H1 (cell line): ENCODE results near the gene UNC93A. TPM values are rescaled to one million over a fixed set of nuclear protein-coding genes. Genes with fewer than 3 reads are reported as not detected.

Experiments used
- CTCF ChIA-PET: fragments of 300-600 bp; sonication (Branson Sonifier 250); formaldehyde crosslinking; loops from one replicate; lab custom pipeline; 2021; ENCODE audit not compliant: partially characterized antibody; lab: Charles Lee
- POLR2A ChIA-PET: fragments of 300-600 bp; sonication (Branson Sonifier 250); formaldehyde crosslinking; loops from one replicate; lab custom pipeline; 2021; ENCODE audit warnings: inconsistent platforms; ENCODE audit not compliant: partially characterized antibody; lab: Charles Lee
- DNase-seq, 2 experiments: peaks; one replicate each; pipeline versions ENCODE4 v3.0.0 to v3.0.0-alpha.2; 2010 to 2022; ENCODE audit warnings: low spot score in 2 of 2, low read depth in 1 of 2, mixed read lengths in 1 of 2
- FAIRE-seq: peaks from 2 replicates; lab custom pipeline; 2011; peaks lifted over from hg19 to GRCh38; lab: Jason Lieb, UNC
- H2AFZ ChIP-seq: 2 replicates; pipeline ENCODE4 v1.8.1; 2012; ENCODE audit warnings: low read length, inconsistent platforms
- H2AK5ac ChIP-seq: 2 replicates; pipeline ENCODE4 v1.6.1; 2013; ENCODE audit warnings: low read depth, low read length
- H2BK120ac ChIP-seq: replicated peaks from 2 replicates; pipeline ENCODE3; 2013; ENCODE audit warnings: low read depth, low read length, inconsistent platforms
- H2BK12ac ChIP-seq: 2 replicates; pipeline ENCODE4 v1.6.1; 2013; ENCODE audit warnings: low read depth, low read length
- H2BK15ac ChIP-seq: 2 replicates; pipeline ENCODE4 v1.6.1; 2013; ENCODE audit warnings: low read length
- H2BK20ac ChIP-seq: 2 replicates; pipeline ENCODE4 v1.6.1; 2013; ENCODE audit warnings: low read length
- H2BK5ac ChIP-seq: 2 replicates; pipeline ENCODE4 v1.6.1; 2013; ENCODE audit warnings: low read depth, low read length
- H3K14ac ChIP-seq: 2 replicates; pipeline ENCODE4 v1.6.1; 2013; ENCODE audit warnings: inconsistent platforms; ENCODE audit not compliant: insufficient read length
- H3K18ac ChIP-seq: 2 replicates; pipeline ENCODE4 v1.6.1; 2013; ENCODE audit warnings: low read length; ENCODE audit errors: extremely low read depth
- H3K23ac ChIP-seq: 2 replicates; pipeline ENCODE4 v1.6.1; 2013; ENCODE audit warnings: inconsistent platforms; ENCODE audit not compliant: insufficient read length
- H3K23me2 ChIP-seq: 2 replicates; pipeline ENCODE4 v1.6.1; 2013; ENCODE audit warnings: low read depth, low read length
- H3K27ac ChIP-seq: 2 replicates; pipeline ENCODE4 v1.6.1; 2011; ENCODE audit warnings: low read depth, low read length, inconsistent platforms
- H3K27me3 ChIP-seq, 4 experiments: replicated peaks in 1 of 4; 1 replicate in 1 of 4; 2 replicates in 3 of 4; pipeline versions ENCODE4 v1.6.1 to v1.8.1; 2011 to 2013; ENCODE audit warnings: low read length in 3 of 4, mild to moderate bottlenecking in 3 of 4, inconsistent platforms in 2 of 4, mixed read lengths in 2 of 4, moderate library complexity in 1 of 4; ENCODE audit not compliant: control insufficient read depth in 3 of 4, insufficient read depth in 3 of 4; ENCODE audit errors: extremely low read depth in 1 of 4
- H3K36me3 ChIP-seq, 4 experiments: 2 replicates each; pipeline versions ENCODE4 v1.6.1 to v1.8.1; 2011 to 2013; ENCODE audit warnings: mild to moderate bottlenecking in 4 of 4, low read length in 3 of 4, moderate library complexity in 2 of 4, control low read depth in 1 of 4, inconsistent platforms in 1 of 4; ENCODE audit not compliant: insufficient read depth in 4 of 4, control insufficient read depth in 2 of 4
- H3K4ac ChIP-seq: replicated peaks from 2 replicates; pipeline ENCODE3; 2013; ENCODE audit warnings: low read length, low read depth, mixed read lengths, inconsistent platforms; ENCODE audit not compliant: insufficient read length
- H3K4me1 ChIP-seq, 4 experiments: replicated peaks in 1 of 4; 1 replicate in 1 of 4; 2 replicates in 3 of 4; pipeline versions ENCODE4 v1.6.1 to v1.8.1; 2011 to 2013; ENCODE audit warnings: low read length in 3 of 4, inconsistent platforms in 2 of 4, mixed read lengths in 1 of 4; ENCODE audit not compliant: insufficient read depth in 4 of 4, control insufficient read depth in 3 of 4
- H3K4me2 ChIP-seq, 2 experiments: 2 replicates each; pipeline versions ENCODE4 v1.6.1 to v1.8.1; 2011 to 2013; ENCODE audit warnings: low read depth in 2 of 2, low read length in 2 of 2, control low read depth in 1 of 2, inconsistent platforms in 1 of 2, mild to moderate bottlenecking in 1 of 2; ENCODE audit not compliant: insufficient read depth in 1 of 2
- H3K4me3 ChIP-seq, 4 experiments: fragments of 200-600, 300-600 bp in 1 of 4; sonication (generic), shearing (Covaris generic), sonication (Bioruptor Twin) in 1 of 4; 2 replicates each; pipeline versions ENCODE4 v1.5.1 to v1.8.1; 2011 to 2016; ENCODE audit warnings: low read length in 4 of 4, low read depth in 3 of 4, control low read depth in 2 of 4, inconsistent platforms in 2 of 4, mild to moderate bottlenecking in 2 of 4, mixed read lengths in 1 of 4, moderate library complexity in 1 of 4; ENCODE audit not compliant: insufficient read depth in 2 of 4; ENCODE audit errors: extremely low read depth in 1 of 4
- H3K56ac ChIP-seq: replicated peaks from 2 replicates; pipeline ENCODE3; 2013; ENCODE audit warnings: low read depth, mild to moderate bottlenecking, mixed read lengths, low read length, inconsistent platforms; ENCODE audit not compliant: insufficient read length
- H3K79me1 ChIP-seq: 2 replicates; pipeline ENCODE4 v1.6.1; 2013; ENCODE audit warnings: low read depth, low read length, control low read depth
- H3K79me2 ChIP-seq, 2 experiments: 2 replicates each; pipeline versions ENCODE4 v1.6.1 to v1.8.1; 2012 to 2013; ENCODE audit warnings: low read length in 2 of 2, mild to moderate bottlenecking in 2 of 2, inconsistent platforms in 1 of 2; ENCODE audit not compliant: insufficient read depth in 2 of 2, control insufficient read depth in 1 of 2
- H3K9ac ChIP-seq, 4 experiments: replicated peaks in 1 of 4; 1 replicate in 1 of 4; 2 replicates in 3 of 4; pipeline versions ENCODE4 v1.6.1 to v1.8.1; 2011 to 2013; ENCODE audit warnings: low read depth in 3 of 4, low read length in 3 of 4, control low read depth in 2 of 4, mild to moderate bottlenecking in 2 of 4, moderate library complexity in 2 of 4, inconsistent platforms in 1 of 4; ENCODE audit errors: extremely low read depth in 1 of 4
- H3K9me3 ChIP-seq, 2 experiments: 2 replicates each; pipeline versions ENCODE4 v1.6.1 to v1.8.1; 2012 to 2013; ENCODE audit warnings: mild to moderate bottlenecking in 2 of 2, moderate library complexity in 2 of 2, control low read depth in 1 of 2, inconsistent platforms in 1 of 2, low read depth in 1 of 2, low read length in 1 of 2, mixed read lengths in 1 of 2; ENCODE audit not compliant: insufficient read depth in 2 of 2
- H4K20me1 ChIP-seq, 2 experiments: replicated peaks in 1 of 2; 2 replicates each; pipeline versions ENCODE3 to v1.8.1; 2011 to 2013; ENCODE audit warnings: inconsistent platforms in 2 of 2, low read length in 2 of 2, mild to moderate bottlenecking in 1 of 2; ENCODE audit not compliant: insufficient read depth in 2 of 2, control insufficient read depth in 1 of 2
- H4K5ac ChIP-seq: 2 replicates; pipeline ENCODE4 v1.6.1; 2013; ENCODE audit warnings: low read length, low read depth, mixed read lengths, inconsistent platforms; ENCODE audit not compliant: insufficient read length
- H4K8ac ChIP-seq: 2 replicates; pipeline ENCODE4 v1.8.0; 2013; ENCODE audit warnings: mild to moderate bottlenecking, moderate library complexity, low read length, inconsistent platforms; ENCODE audit not compliant: insufficient read depth; ENCODE audit errors: extremely low read depth
- H4K91ac ChIP-seq: replicated peaks from 2 replicates; pipeline ENCODE3; 2013; ENCODE audit warnings: low read length, mixed read lengths, inconsistent platforms; ENCODE audit not compliant: insufficient read length
- CEBPB ChIP-seq: IDR thresholded peaks from 2 replicates; pipeline ENCODE4 v1.6.1; 2012; ENCODE audit warnings: low read depth, low read length
- CHD2 ChIP-seq: IDR thresholded peaks from 2 replicates; pipeline ENCODE4 v1.6.1; 2012; ENCODE audit warnings: low read length, improper control_type of control experiment
- CTBP2 ChIP-seq: IDR thresholded peaks from 2 replicates; pipeline ENCODE4 v1.7.0; 2011; ENCODE audit warnings: borderline replicate concordance, mild to moderate bottlenecking, moderate library complexity, mixed read lengths, low read length; ENCODE audit not compliant: insufficient read depth, insufficient read length
- KDM4A ChIP-seq: IDR thresholded peaks from one replicate; pipeline ENCODE4 v1.7.1; 2012; ENCODE audit warnings: low read depth, mild to moderate bottlenecking, moderate library complexity, low read length, inconsistent platforms; ENCODE audit not compliant: severe bottlenecking
- KDM5A ChIP-seq: fragments of 200-600 bp; IDR thresholded peaks from 2 replicates; pipeline ENCODE4 v1.7.1; 2012; ENCODE audit warnings: mild to moderate bottlenecking, low read length, inconsistent platforms, mixed read lengths
- MAX ChIP-seq: IDR thresholded peaks from 2 replicates; pipeline ENCODE4 v1.6.1; 2012; ENCODE audit warnings: inconsistent platforms
- RAD21 ChIP-seq, 2 experiments: IDR thresholded peaks in 1 of 2; conservative IDR thresholded peaks in 1 of 2; 2 replicates each; pipeline ENCODE4 v1.6.1; 2011; ENCODE audit warnings: low read depth in 2 of 2, low read length in 2 of 2, improper control_type of control experiment in 1 of 2, inconsistent platforms in 1 of 2, mild to moderate bottlenecking in 1 of 2, moderate library complexity in 1 of 2
- RNF2 ChIP-seq: fragments of 200-900, 300-1000 bp; sonication (generic); IDR thresholded peaks from 2 replicates; pipeline ENCODE4 v1.7.1; 2016; ENCODE audit warnings: borderline replicate concordance, low read depth, mild to moderate bottlenecking, antibody characterized with exemption, low read length; ENCODE audit not compliant: poor library complexity, severe bottlenecking; ENCODE audit errors: missing control alignments
- SAP30 ChIP-seq: fragments of 300-600 bp; sonication (generic); IDR thresholded peaks from 2 replicates; pipeline ENCODE4 v1.7.1; 2012; ENCODE audit warnings: low read length, moderate library complexity, mild to moderate bottlenecking, inconsistent platforms; ENCODE audit not compliant: insufficient read depth, insufficient replicate concordance
- WGBS, 2 experiments: shearing (Covaris generic) in 1 of 2; methylation state at CpG; one replicate each; pipeline versions ENCODE4 v1.1.6 to v1.1.7; 2013 to 2015; ENCODE audit warnings: low lambda C conversion rate in 2 of 2, mixed read lengths in 2 of 2, inconsistent platforms in 1 of 2, low coverage in 1 of 2, missing lambda C conversion rate in 1 of 2; ENCODE audit not compliant: insufficient replicate concordance in 2 of 2, insufficient coverage in 1 of 2, insufficient read length in 1 of 2; ENCODE audit errors: extremely low coverage in 1 of 2, missing lambda C conversion rate in 1 of 2; 5-methylcytosine and 5-hydroxymethylcytosine counted together
- polyA plus RNA-seq, 7 experiments: library from polyadenylated mRNA; depleted of rRNA in 3 of 7; stranded (reverse) in 5 of 7; unstranded in 2 of 7; fragments of >200 nt in 5 of 7; fragments of 200-250 nt in 2 of 7; gene quantifications; 1 replicate in 5 of 7; 2 replicates in 1 of 7; 4 replicates in 1 of 7; pipeline versions ENCODE4 v1.2.1 to v1.2.3, GENCODE V29; 2011 to 2013; ENCODE audit warnings: missing spikeins in 2 of 7, mixed read lengths in 2 of 7
- total RNA-seq: library from RNA; stranded (reverse); fragmentation: NEBNext Ultra II Directional; extraction: Animal tissue kit (Norgen Biotek cat#: 25700); gene quantifications from 2 replicates; pipeline ENCODE4 v1.2.1, GENCODE V29; 2021

Gene UNC93A
- total and polyA plus RNA-seq, 2 of the 8 experiments (the other 6 are each of a cell fraction or from before 2014, with no cell fraction given): 0.39 TPM; not detected in 1

GRCh38 chr6:167244064-167244960 lies 46.8 kb upstream of the UNC93A start:
- H3K56ac ChIP-seq: peak overlapping the region; percentile 16
- H4K20me1 ChIP-seq: no peaks in the 10 kb centered on the region
- H3K14ac ChIP-seq: no peak overlapping the region
- peaks cover 0 to 3% of the 10 kb centered on the region in 2 experiments; a peak in 1 of 4 replicates for H3K79me2 ChIP-seq
- no peaks in the 10 kb centered on the region for H3K27me3 ChIP-seq
- H3K4me3 ChIP-seq: peak overlapping the region in 1 of 4 experiments; percentile 31; a peak in 3 of 8 replicates
- H3K23ac ChIP-seq: no peak overlapping the region
- H4K91ac ChIP-seq: peak overlapping the region; percentile 91
- POLR2A ChIA-PET: interaction anchor here (0.8 to 2.2 kb wide), 7 partner anchors 8 to 120 kb away, joined by 3 to 7 read pairs (median 3); no protein-coding TSS in a partner anchor
- H2BK20ac ChIP-seq: peak overlapping the region; percentile 100
- peak overlapping the region; percentile 89 for H4K5ac ChIP-seq
- peaks cover 4% of the 10 kb centered on the region for H3K23me2 ChIP-seq
- 17% methylated on average over 11 of the region's 11 CpGs; no CpG with 5 or more reads in 1 of the 2 experiments for WGBS, 2 experiments
- FAIRE-seq: peak; percentile 50
- H2AK5ac ChIP-seq: peak overlapping the region; percentile 97
- peaks cover 3% of the 10 kb centered on the region; the same call in 1 of the 2 replicates for H3K79me1 ChIP-seq
- no peak overlapping the region; a peak in 2 of 7 replicates for H3K9ac ChIP-seq
- peaks cover 13 to 42% (median 33%) of the 10 kb centered on the region in 4 experiments for H3K4me1 ChIP-seq
- peak overlapping the region; percentile 100 for H2BK12ac ChIP-seq
- H3K9me3 ChIP-seq: no peaks in the 10 kb centered on the region; a peak in 1 of 4 replicates
- H2AFZ ChIP-seq: no peak overlapping the region
- H3K27ac ChIP-seq: no peak overlapping the region
- CTCF ChIA-PET: interaction anchor here (0.6 to 2.9 kb wide), 11 partner anchors 11 to 474 kb away, joined by 3 to 13 read pairs (median 4); no protein-coding TSS in a partner anchor
- H2BK120ac ChIP-seq: peak overlapping the region; percentile 97
- no peak for DNase-seq
- peak overlapping the region; percentile 100 for H2BK5ac ChIP-seq
- H3K18ac ChIP-seq: peak overlapping the region; percentile 97
- peak overlapping the region; percentile 61; the same call in 1 of the 2 replicates for H2BK15ac ChIP-seq
- no peak overlapping the region for H4K8ac ChIP-seq
- peaks cover 0 to 7% (median 3%) of the 10 kb centered on the region in 4 experiments; a peak in 4 of 8 replicates for H3K36me3 ChIP-seq
- H3K4me2 ChIP-seq: peak overlapping the region; percentile 51 to 74
- H3K4ac ChIP-seq: peak overlapping the region; percentile 88
- TF ChIP-seq RAD21 (IDR thresholded peaks at IDR 0.05 in 1 of 2, conservative IDR thresholded peaks at IDR 0.05 in 1 of 2; ENCODE audit: low read depth in 2 of 2, low read length in 2 of 2) (no peak), SAP30 (no peak), MAX (no peak), KDM5A (no peak), KDM4A (no peak), RNF2 (no peak), CHD2 (no peak), CEBPB (no peak), CTBP2 (no peak)
